HG03066 (cell line): Measurements from ENCODE around the gene DHX40.
"Not testable (repeated sequence)": the region's sequence is repeated elsewhere in the genome, so short reads cannot be mapped to it uniquely, and the experiment has no call there.

ENCODE experiments used
- ATAC-seq: cut with Tn5 transposase; IDR thresholded peaks from one replicate; pipeline ENCODE4 v1.9.1; 2021; ENCODE audit warnings: low read depth; ENCODE audit not compliant: unreplicated experiment

DHX40 gene

DNA sequence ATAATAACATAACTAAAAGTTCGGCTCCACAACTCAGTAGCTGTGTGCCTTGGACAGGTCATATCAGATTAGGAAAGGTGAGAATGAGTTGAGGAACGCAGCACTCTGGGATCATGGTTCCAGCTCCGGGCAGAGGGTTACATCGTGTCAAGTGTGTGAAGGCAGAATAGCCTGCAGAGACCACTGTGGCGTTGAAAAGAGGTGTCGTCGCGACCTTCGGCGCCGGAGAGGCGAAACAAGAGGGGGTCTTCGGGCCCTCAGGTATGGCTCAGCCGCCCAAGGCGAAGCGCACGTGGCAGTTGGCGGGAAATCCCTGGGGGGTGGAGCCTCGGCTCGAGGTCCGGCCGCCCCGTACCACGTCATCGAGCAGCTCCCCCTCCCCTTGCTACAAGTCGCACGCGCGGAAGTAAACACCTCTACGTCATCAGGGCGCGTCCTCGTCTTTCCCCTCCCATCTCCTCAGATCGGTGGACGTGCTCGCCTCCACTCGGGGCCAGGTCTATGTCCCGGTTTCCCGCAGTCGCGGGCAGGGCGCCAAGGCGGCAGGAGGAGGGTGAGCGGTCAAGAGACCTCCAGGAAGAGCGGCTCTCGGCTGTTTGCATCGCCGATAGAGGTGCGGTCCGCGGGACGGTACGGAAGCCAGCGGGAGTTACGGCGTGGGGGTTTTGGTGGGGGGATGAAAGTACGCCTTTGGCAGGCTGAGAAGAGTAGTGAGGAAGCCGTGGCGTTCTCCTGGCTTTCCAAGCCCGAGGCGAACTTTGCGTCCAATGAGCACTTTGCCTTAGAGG is at the start of gene DHX40:
DHX40 (plus strand) TSS at position 440 of the 788 bp plus-strand sequence; CDS start at position 502, 62 bp downstream.
- peak; percentile 89 for ATAC-seq

- ATAC-seq: no peak
These were observed 49.0 kb upstream of the DHX40 start for GRCh38 chr17:59516451-59516850.

GRCh38 chr17:59519132-59519531 is 46.3 kb upstream of the DHX40 start:
- no peak for ATAC-seq

- no peak for ATAC-seq
These were observed 45.2 kb upstream of the DHX40 start for GRCh38 chr17:59520251-59520650.

GRCh38 chr17:59521465-59522126 is 43.8 kb upstream of the DHX40 start:
- ATAC-seq: no peak

GRCh38 chr17:59524930-59525329 is 40.5 kb upstream of the DHX40 start:
- ATAC-seq: not testable (repeated sequence)

DNA sequence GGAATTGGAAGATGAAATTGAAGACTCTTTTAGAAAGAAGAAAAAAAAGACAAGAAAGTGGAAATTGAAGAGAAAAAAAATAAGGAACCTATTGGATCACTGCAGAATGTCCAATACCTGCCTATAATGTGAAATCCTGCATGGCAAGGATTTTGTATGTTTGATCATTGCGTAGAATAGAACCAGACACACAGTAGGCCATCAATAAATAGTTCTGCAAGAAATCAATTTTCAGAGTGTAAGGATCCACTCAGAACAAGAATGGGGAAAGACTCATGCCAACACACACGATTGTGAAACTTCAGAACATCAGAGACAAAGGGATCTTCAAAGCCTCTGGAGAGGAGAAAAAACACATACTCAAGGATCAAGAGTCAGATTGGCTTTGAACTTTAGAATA is 39.7 kb upstream of the DHX40 start:
- no peak for ATAC-seq

- ATAC-seq: no peak
These were observed 39.0 kb upstream of the DHX40 start for GRCh38 chr17:59526451-59526850.

DNA sequence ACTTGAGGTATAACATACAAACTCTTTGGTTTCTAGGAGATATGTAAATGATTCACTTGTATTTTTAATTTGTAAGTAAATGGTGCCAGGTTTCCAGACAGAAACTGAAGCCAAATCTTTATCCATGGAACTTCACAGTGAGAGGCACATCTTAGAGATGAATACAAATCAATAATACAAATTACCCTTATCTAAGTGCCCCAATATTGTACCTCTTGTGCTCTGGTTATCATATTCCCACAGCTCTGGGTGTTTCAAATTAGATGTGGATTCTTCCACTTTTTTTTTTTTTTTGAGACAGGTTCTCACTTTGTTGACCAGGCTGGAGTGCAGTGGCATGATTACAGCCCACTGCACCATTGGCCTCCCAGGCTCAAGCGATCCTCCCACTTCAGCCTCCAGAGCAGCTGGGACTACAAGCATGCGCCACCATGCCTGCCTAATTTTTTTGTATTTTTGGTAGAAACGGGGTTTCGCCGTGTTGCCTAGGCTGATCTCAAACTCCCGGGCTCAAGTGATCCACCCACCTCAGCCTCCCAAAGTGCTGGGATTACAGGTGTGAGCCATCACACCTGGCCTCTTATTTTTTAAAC is 38.0 kb upstream of the DHX40 start:
- ATAC-seq: no peak

GRCh38 chr17:59527931-59528330 is 37.5 kb upstream of the DHX40 start:
- ATAC-seq: no peak

- no peak for ATAC-seq
These were observed 34.9 kb upstream of the DHX40 start for GRCh38 chr17:59530531-59530930.

- no peak for ATAC-seq
These were observed 31.7 kb upstream of the DHX40 start for GRCh38 chr17:59533694-59534093.

DNA sequence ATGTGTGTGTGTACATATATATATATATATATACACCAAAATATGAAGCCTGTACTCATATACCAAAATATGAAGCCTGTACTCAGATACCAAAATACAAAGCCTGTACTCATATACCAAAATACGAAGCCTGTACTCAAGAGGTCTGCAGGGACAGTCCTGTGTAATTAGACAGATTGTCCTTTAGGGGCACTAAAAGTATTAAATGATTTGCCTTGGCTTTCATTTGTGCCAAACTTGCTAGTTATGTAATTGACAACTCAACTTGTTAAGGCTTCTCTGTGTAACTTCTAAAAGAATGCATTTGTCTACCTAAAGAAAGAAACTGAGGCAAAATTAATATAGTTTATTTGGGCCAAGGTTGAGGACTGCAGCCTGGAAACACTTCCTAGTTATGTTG is 30.8 kb upstream of the DHX40 start:
- ATAC-seq: no peak

- no peak for ATAC-seq
These were observed 27.1 kb upstream of the DHX40 start for GRCh38 chr17:59538195-59538909.

- no peak for ATAC-seq
These were observed 22.3 kb upstream of the DHX40 start for GRCh38 chr17:59542960-59543635.

DNA sequence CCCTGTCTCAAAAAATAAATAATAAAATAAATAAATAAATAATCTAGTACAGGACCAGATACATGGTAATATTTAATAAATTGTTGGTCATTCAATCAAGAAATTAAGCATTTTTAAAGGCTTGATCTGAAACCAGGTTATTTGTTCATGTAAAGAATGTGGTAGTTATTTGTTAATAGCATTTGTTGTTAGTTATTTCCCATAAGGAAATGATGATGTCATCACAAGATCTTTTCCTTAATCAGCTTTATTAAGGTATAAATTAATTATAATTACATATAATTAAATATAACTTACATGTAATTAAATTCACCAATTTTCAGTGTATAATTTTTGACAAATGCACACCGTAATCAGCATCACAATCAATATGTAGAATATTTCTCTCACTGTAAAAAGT is 19.5 kb upstream of the DHX40 start:
- ATAC-seq: no peak

GRCh38 chr17:59547131-59547915 is 18.1 kb upstream of the DHX40 start:
- ATAC-seq: no peak

GRCh38 chr17:59548985-59549384 is 16.4 kb upstream of the DHX40 start:
- not testable (repeated sequence) for ATAC-seq

DNA sequence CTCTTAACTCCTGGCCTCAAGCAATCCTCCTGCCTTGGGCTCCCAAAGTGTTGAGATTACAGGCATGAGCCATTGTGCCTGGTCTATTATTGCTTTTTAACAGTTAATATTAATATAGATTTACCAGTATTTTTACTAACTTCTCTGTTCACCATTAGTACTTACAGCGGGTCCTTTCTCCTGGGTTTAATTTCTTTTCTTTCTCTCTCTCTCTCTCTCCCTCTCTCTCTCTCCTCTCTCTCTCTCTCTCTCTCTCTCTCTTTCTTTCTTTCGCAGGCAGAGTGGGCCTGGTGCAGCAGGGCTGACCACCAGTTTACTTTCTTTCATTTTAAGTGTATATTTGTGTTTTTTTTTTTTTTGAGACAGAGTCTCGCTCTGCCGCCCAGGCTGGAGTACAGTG is 14.7 kb upstream of the DHX40 start:
- no peak for ATAC-seq

DNA sequence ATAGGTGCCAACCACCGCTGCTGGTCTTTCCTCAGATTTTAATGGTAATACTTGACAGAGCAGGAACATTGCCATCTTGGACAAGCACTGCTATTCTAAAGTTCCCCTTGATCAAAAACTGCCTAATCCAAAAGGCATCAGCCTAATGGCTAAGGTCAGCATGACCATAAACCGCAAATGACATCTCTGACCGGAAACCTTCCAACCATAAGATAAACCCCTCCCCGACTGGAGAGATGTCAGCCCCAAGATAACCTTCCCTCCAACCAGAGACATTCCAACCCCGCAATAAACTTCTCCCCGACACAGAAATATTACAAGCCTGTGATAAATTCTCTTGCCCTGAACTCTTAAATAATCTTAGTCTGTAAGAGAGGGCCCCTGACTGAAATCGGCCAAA is 7.4 kb upstream of the DHX40 start:
- no peak for ATAC-seq
